Testis (tissue), 3 donors: Measurements from ENCODE around the gene SLC6A6. TPM values are rescaled to one million over a fixed set of nuclear protein-coding genes. Genes with fewer than 3 reads are reported as not detected.

Experiments used
- DNase-seq: peaks from one replicate; pipeline ENCODE4 v3.0.0-alpha.2; 2019
- H3K27ac ChIP-seq, 2 donors: fragments of 200-600 bp; sonication (generic); one replicate each; pipeline ENCODE4 v1.5.1; 2019
- H3K27me3 ChIP-seq: fragments of 200-600 bp; sonication (generic); one replicate; pipeline ENCODE4 v1.5.1; 2019
- H3K36me3 ChIP-seq: fragments of 200-600 bp; sonication (generic); one replicate; pipeline ENCODE4 v1.5.1; 2017; ENCODE audit warnings: low read depth; ENCODE audit errors: missing control alignments
- H3K4me1 ChIP-seq: fragments of 200-600 bp; sonication (generic); one replicate; pipeline ENCODE4 v1.5.1; 2019
- H3K4me3 ChIP-seq, 2 donors: fragments of 200-600 bp; sonication (generic); one replicate each; pipeline ENCODE4 v1.5.1; 2017 to 2019
- H3K9me3 ChIP-seq: fragments of 200-600 bp; sonication (generic); one replicate; pipeline ENCODE4 v1.5.1; 2017
- CTCF ChIP-seq, 3 experiments: fragments of 450-650 bp in 2 of 3; fragments of 200-600 bp in 1 of 3; sonication (generic) in 1 of 3; IDR thresholded peaks; one replicate each; pipeline ENCODE4 v1.5.1; 2016 to 2019; ENCODE audit warnings: antibody characterized with exemption in 3 of 3, mild to moderate bottlenecking in 2 of 3, moderate library complexity in 1 of 3
- POLR2A ChIP-seq: fragments of 450-650 bp; IDR thresholded peaks from one replicate; pipeline ENCODE4 v1.6.1; 2017; ENCODE audit warnings: antibody characterized with exemption, mild to moderate bottlenecking, moderate library complexity
- WGBS, 2 donors: methylation state at CpG; one replicate each; pipeline ENCODE4 v1.1.5; 2018; 5-methylcytosine and 5-hydroxymethylcytosine counted together
- intact Hi-C: fragments of 100-400 bp; cut with DNase I; formaldehyde crosslinking; loops from one replicate; pipeline ENCODE4 v1.15.1; 2023; ENCODE audit warnings: low total_unique reads
- polyA plus RNA-seq: library from polyadenylated mRNA; stranded (reverse); fragments of 350-450 nt; fragmentation: Illumina TruSeq; extraction: RNeasy Lipid Tissue Mini Kit (QIAGEN cat#74804); gene quantifications from one replicate; pipeline ENCODE4 v1.2.3, GENCODE V29; 2014; ENCODE audit warnings: low read depth, low replicate concordance; ENCODE audit not compliant: insufficient read depth
- total RNA-seq, 2 donors: library from RNA; depleted of rRNA; stranded (reverse); fragments of >200 nt; gene quantifications; one replicate each; pipeline ENCODE4 v1.2.3, GENCODE V29; 2016

The SLC6A6 gene
- total and polyA plus RNA-seq, 3 donors from 2014 or later: 9.7 to 14.9 (median 13.7) TPM

GRCh38 chr3:14466179-14466903 is 63.9 kb downstream of the SLC6A6 start:
- H3K36me3 ChIP-seq: no peaks in the 10 kb centered on the region
- TF ChIP-seq CTCF (IDR thresholded peaks at IDR 0.05) (no peak), POLR2A (no peak)
- no peak overlapping the region for H3K4me3 ChIP-seq
- no peak overlapping the region for H3K27ac ChIP-seq
- WGBS, 2 donors: 90 to 91% methylated on average over 15 to 23 of the region's 23 CpGs
- H3K4me1 ChIP-seq: peaks cover 9% of the 10 kb centered on the region
- no peak for DNase-seq
- intact Hi-C loops: loop anchor here (10.0 kb wide), 1 partner anchor 262 kb away; no protein-coding TSS in a partner anchor
- no peaks in the 10 kb centered on the region for H3K27me3 ChIP-seq
- H3K9me3 ChIP-seq: no peaks in the 10 kb centered on the region

- intact Hi-C loops: loop anchor here (10.0 kb wide), 1 partner anchor 263 kb away; no protein-coding TSS in a partner anchor
- TF ChIP-seq CTCF (IDR thresholded peaks at IDR 0.05) (peak; percentile 90 to 92 (median 91)), POLR2A (no peak)
- Histone ChIP-seq H3K4me1 (peaks cover 16% of the 10 kb centered on the region), H3K9me3 (no peaks in the 10 kb centered on the region), H3K36me3 (no peaks in the 10 kb centered on the region), H3K4me3 (no peak overlapping the region), H3K27ac (no peak overlapping the region), H3K27me3 (no peaks in the 10 kb centered on the region)
- 72 to 74% methylated on average over 15 of the region's 15 CpGs for WGBS, 2 donors
- peak; percentile 54 for DNase-seq
Measured at GRCh38 chr3:14467814-14468620, 65.6 kb downstream of the SLC6A6 start.

- Histone ChIP-seq H3K27ac (no peak overlapping the region), H3K9me3 (no peaks in the 10 kb centered on the region), H3K4me1 (peaks cover 21% of the 10 kb centered on the region), H3K27me3 (no peaks in the 10 kb centered on the region), H3K4me3 (no peak overlapping the region), H3K36me3 (no peaks in the 10 kb centered on the region)
- TF ChIP-seq CTCF (IDR thresholded peaks at IDR 0.05) (no peak), POLR2A (no peak)
- 89 to 98% methylated on average over 13 of the region's 13 CpGs for WGBS, 2 donors
- intact Hi-C loops: loop anchor here (10.0 kb wide), 1 partner anchor 264 kb away; no protein-coding TSS in a partner anchor
- DNase-seq: no peak
Measured at GRCh38 chr3:14468621-14468981, 66.2 kb downstream of the SLC6A6 start.

GRCh38 chr3:14470461-14470860 is 68.1 kb downstream of the SLC6A6 start:
- no peak overlapping the region for H3K4me3 ChIP-seq
- H3K27me3 ChIP-seq: no peaks in the 10 kb centered on the region
- H3K9me3 ChIP-seq: no peaks in the 10 kb centered on the region
- no peak for DNase-seq
- WGBS, 2 donors: 86 to 92% methylated on average over 12 of the region's 12 CpGs
- intact Hi-C loops: no loop called here
- H3K4me1 ChIP-seq: peaks cover 29% of the 10 kb centered on the region
- TF ChIP-seq CTCF (IDR thresholded peaks at IDR 0.05): no peak
- TF ChIP-seq POLR2A: no peak
- H3K27ac ChIP-seq: no peak overlapping the region
- H3K36me3 ChIP-seq: no peaks in the 10 kb centered on the region
